ENCODE data around the gene IL18BP. TPM values are rescaled to one million over a fixed set of nuclear protein-coding genes. Genes with fewer than 3 reads are reported as not detected.

Gene IL18BP
- total RNA-seq, 1 experiment from 2014 or later = 18.2 TPM

DNA sequence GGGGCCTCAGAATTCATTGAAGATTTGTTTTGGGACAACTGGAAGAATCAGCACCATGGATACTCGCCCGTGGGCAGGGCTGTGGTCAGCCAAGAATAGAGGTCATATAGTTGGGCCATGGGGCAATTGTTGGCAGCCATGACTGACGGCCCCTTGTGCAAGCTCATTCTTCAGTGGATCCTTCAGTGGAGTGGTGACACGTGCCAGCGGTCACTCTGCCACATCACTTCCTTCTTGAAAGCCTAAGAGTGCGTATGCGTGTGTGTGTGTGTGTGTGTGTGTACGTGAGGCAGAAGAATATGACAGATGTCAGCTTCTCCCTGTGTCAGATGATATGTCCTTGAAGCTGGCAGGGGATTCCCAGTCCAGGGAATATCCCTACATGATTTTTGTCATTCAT, 1.8 kb upstream of the IL18BP start:
- TF ChIP-seq SIN3A (IDR thresholded peaks at IDR 0.05; ENCODE audit: borderline replicate concordance, insufficient read depth, low read depth, low read length) (no peak), POLR2AphosphoS5 (IDR thresholded peaks at IDR 0.05; ENCODE audit: low read depth, low read length) (no peak), TCF7L2 (IDR thresholded peaks at IDR 0.05; ENCODE audit: low read depth, low read length) (no peak)
- TF ChIP-seq, protein P1, sequence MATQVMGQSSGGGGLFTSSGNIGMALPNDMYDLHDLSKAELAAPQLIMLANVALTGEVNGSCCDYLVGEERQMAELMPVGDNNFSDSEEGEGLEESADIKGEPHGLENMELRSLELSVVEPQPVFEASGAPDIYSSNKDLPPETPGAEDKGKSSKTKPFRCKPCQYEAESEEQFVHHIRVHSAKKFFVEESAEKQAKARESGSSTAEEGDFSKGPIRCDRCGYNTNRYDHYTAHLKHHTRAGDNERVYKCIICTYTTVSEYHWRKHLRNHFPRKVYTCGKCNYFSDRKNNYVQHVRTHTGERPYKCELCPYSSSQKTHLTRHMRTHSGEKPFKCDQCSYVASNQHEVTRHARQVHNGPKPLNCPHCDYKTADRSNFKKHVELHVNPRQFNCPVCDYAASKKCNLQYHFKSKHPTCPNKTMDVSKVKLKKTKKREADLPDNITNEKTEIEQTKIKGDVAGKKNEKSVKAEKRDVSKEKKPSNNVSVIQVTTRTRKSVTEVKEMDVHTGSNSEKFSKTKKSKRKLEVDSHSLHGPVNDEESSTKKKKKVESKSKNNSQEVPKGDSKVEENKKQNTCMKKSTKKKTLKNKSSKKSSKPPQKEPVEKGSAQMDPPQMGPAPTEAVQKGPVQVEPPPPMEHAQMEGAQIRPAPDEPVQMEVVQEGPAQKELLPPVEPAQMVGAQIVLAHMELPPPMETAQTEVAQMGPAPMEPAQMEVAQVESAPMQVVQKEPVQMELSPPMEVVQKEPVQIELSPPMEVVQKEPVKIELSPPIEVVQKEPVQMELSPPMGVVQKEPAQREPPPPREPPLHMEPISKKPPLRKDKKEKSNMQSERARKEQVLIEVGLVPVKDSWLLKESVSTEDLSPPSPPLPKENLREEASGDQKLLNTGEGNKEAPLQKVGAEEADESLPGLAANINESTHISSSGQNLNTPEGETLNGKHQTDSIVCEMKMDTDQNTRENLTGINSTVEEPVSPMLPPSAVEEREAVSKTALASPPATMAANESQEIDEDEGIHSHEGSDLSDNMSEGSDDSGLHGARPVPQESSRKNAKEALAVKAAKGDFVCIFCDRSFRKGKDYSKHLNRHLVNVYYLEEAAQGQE (IDR thresholded peaks at IDR 0.05; ENCODE audit: insufficient read depth in 1 of 2, low read depth in 2 of 2, low read length in 1 of 2) = no peak
- TF ChIP-seq, protein P2, sequence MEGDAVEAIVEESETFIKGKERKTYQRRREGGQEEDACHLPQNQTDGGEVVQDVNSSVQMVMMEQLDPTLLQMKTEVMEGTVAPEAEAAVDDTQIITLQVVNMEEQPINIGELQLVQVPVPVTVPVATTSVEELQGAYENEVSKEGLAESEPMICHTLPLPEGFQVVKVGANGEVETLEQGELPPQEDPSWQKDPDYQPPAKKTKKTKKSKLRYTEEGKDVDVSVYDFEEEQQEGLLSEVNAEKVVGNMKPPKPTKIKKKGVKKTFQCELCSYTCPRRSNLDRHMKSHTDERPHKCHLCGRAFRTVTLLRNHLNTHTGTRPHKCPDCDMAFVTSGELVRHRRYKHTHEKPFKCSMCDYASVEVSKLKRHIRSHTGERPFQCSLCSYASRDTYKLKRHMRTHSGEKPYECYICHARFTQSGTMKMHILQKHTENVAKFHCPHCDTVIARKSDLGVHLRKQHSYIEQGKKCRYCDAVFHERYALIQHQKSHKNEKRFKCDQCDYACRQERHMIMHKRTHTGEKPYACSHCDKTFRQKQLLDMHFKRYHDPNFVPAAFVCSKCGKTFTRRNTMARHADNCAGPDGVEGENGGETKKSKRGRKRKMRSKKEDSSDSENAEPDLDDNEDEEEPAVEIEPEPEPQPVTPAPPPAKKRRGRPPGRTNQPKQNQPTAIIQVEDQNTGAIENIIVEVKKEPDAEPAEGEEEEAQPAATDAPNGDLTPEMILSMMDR (IDR thresholded peaks at IDR 0.05) = no peak
- BruUV-seq (replicated peaks) = no TSS peak
- ChIA-PET CTCF (interaction anchor here (0.9 kb wide), 1 partner anchor 20 kb away, joined by 3 read pairs; no protein-coding TSS in a partner anchor), POLR2A (no interaction called here)
- no peak for DNase-seq (ENCODE audit: low read depth, low spot score)
- H3K36me3 ChIP-seq (ENCODE audit: control insufficient read depth, insufficient read depth, low read length) = peaks cover 2% of the 10 kb centered on the region; the same call in 1 of the 2 replicates
- H3K4me3 ChIP-seq (ENCODE audit: low read depth in 2 of 2, low read length in 2 of 2) = no peak overlapping the region
- ATAC-seq = no peak
- H3K9me3 ChIP-seq (ENCODE audit: control insufficient read depth, insufficient read depth, low read depth, low read length) = no peaks in the 10 kb centered on the region
- no peaks in the 10 kb centered on the region for H3K4me1 ChIP-seq (ENCODE audit: control insufficient read depth, insufficient read depth, low read length)
- no peaks in the 10 kb centered on the region for H3K27me3 ChIP-seq (ENCODE audit: control insufficient read depth, insufficient read depth, low read length)
- in situ Hi-C loops (cut with HindIII; ENCODE audit: low pct_unique_long_range_greater_than_20kb, low sequenced_read_pairs) = no loop called here
- intact Hi-C loops (cut with micrococcal nuclease; ENCODE audit: unreplicated experiment) = no loop called here
- no peak overlapping the region for H3K27ac ChIP-seq (ENCODE audit: low read length)

DNA sequence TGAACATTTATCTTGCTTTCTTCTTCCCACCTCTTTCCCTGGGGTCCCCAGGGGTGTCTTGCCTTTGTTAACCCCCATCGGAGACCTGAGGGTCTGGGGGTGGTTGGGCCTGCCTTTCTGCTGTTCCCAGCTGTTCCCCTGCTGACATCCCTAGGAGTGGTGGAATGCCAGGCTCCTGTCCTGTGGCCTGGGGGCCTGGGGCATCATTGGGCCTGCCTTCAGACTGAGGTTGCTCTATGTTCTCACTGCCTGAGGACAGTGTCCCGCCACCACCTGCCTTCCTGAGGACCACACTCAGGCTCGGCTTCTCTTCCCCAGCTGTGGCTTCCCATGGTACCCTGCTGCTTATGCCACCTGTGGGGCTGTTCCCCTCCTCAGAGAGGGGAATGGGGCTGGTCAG, 1.1 kb upstream of the IL18BP start:
- Histone ChIP-seq H3K4me1 (ENCODE audit: control insufficient read depth, insufficient read depth, low read length) (no peaks in the 10 kb centered on the region), H3K27ac (ENCODE audit: low read length) (no peak overlapping the region), H3K4me3 (ENCODE audit: low read depth in 2 of 2, low read length in 2 of 2) (no peak overlapping the region), H3K9me3 (ENCODE audit: control insufficient read depth, insufficient read depth, low read depth, low read length) (no peaks in the 10 kb centered on the region), H3K27me3 (ENCODE audit: control insufficient read depth, insufficient read depth, low read length) (no peaks in the 10 kb centered on the region), H3K36me3 (ENCODE audit: control insufficient read depth, insufficient read depth, low read length) (peaks cover 2% of the 10 kb centered on the region; the same call in 1 of the 2 replicates)
- in situ Hi-C loops (cut with HindIII; ENCODE audit: low pct_unique_long_range_greater_than_20kb, low sequenced_read_pairs) (no loop called here), intact Hi-C loops (cut with micrococcal nuclease; ENCODE audit: unreplicated experiment) (no loop called here)
- no peak for ATAC-seq
- ChIA-PET CTCF (interaction anchor here (0.9 kb wide), 1 partner anchor 20 kb away, joined by 3 read pairs; no protein-coding TSS in a partner anchor), POLR2A (interaction anchor here (0.6 kb wide), 1 partner anchor 15 kb away, joined by 4 read pairs; no protein-coding TSS in a partner anchor)
- DNase-seq (ENCODE audit: low read depth, low spot score) = no peak
- BruUV-seq (replicated peaks) = no TSS peak
- TF ChIP-seq, protein P1 (IDR thresholded peaks at IDR 0.05; ENCODE audit: insufficient read depth in 1 of 2, low read depth in 2 of 2, low read length in 1 of 2) = no peak
- TF ChIP-seq POLR2AphosphoS5 (IDR thresholded peaks at IDR 0.05; ENCODE audit: low read depth, low read length) = no peak
- TF ChIP-seq, protein P2 (IDR thresholded peaks at IDR 0.05) = no peak
- no peak for TF ChIP-seq SIN3A (IDR thresholded peaks at IDR 0.05; ENCODE audit: borderline replicate concordance, insufficient read depth, low read depth, low read length)
- TF ChIP-seq TCF7L2 (IDR thresholded peaks at IDR 0.05; ENCODE audit: low read depth, low read length) = no peak
